GM12873 (cell line): ENCODE data around the gene ATOH8.

Source experiments
- CTCF ChIP-seq: IDR thresholded peaks from 2 replicates; pipeline ENCODE4 v1.5.1; 2012; ENCODE audit warnings: low read depth, mild to moderate bottlenecking, moderate library complexity, low read length, control low read depth; ENCODE audit not compliant: insufficient read depth; ENCODE audit errors: missing control alignments

ATOH8 gene

GRCh38 chr2:85796341-85797262 lies 42.8 kb downstream of the ATOH8 start:
- TF ChIP-seq CTCF: no peak

GRCh38 chr2:85797263-85797660 lies 43.5 kb downstream of the ATOH8 start:
- no peak for TF ChIP-seq CTCF

GRCh38 chr2:85797921-85798320 lies 44.1 kb downstream of the ATOH8 start:
- peak; percentile 10 for TF ChIP-seq CTCF

GRCh38 chr2:85799215-85799956 lies 45.6 kb downstream of the ATOH8 start:
- TF ChIP-seq CTCF: no peak

- no peak for TF ChIP-seq CTCF
Measured at GRCh38 chr2:85800586-85800985, 46.8 kb downstream of the ATOH8 start.

- no peak for TF ChIP-seq CTCF
Measured at GRCh38 chr2:85801871-85802270, 48.1 kb downstream of the ATOH8 start.
